Liver (tissue), 9 donors: ENCODE measurements around the gene CRADD. TPM values are rescaled to one million over a fixed set of nuclear protein-coding genes. Genes with fewer than 3 reads are reported as not detected.
A peak's percentile ranks its signal among the peaks of the same experiment; 100 is the strongest.

ENCODE experiments used
- DNase-seq: peaks from one replicate; pipeline ENCODE4 v3.0.0-alpha.2; 2017; ENCODE audit warnings: low spot score
- H3K27ac ChIP-seq, 2 donors: one replicate each; pipeline ENCODE4 v1.7.0; 2013; ENCODE audit warnings: inconsistent platforms in 2 of 2, low read length in 2 of 2, control low read depth in 1 of 2, low read depth in 1 of 2, mild to moderate bottlenecking in 1 of 2
- H3K27me3 ChIP-seq, 4 donors: one replicate each; pipeline versions ENCODE4 v1.6.1 to v1.7.0; 2013; ENCODE audit warnings: low read length in 3 of 4, inconsistent platforms in 1 of 4, mild to moderate bottlenecking in 1 of 4, moderate library complexity in 1 of 4; ENCODE audit not compliant: control insufficient read depth in 4 of 4, insufficient read depth in 4 of 4
- H3K36me3 ChIP-seq, 4 donors: one replicate each; pipeline versions ENCODE4 v1.6.1 to v1.7.0; 2013; ENCODE audit warnings: low read length in 3 of 4, mild to moderate bottlenecking in 3 of 4, low read depth in 1 of 4, moderate library complexity in 1 of 4; ENCODE audit not compliant: control insufficient read depth in 4 of 4, insufficient read depth in 3 of 4
- H3K4me1 ChIP-seq, 4 donors: one replicate each; pipeline versions ENCODE4 v1.6.1 to v1.7.0; 2013; ENCODE audit warnings: low read length in 3 of 4, mild to moderate bottlenecking in 3 of 4, moderate library complexity in 1 of 4; ENCODE audit not compliant: control insufficient read depth in 4 of 4, insufficient read depth in 4 of 4
- H3K4me3 ChIP-seq, 3 donors: one replicate each; pipeline versions ENCODE4 v1.6.1 to v1.7.0; 2013; ENCODE audit warnings: low read length in 3 of 3, control low read depth in 1 of 3, low read depth in 1 of 3, mild to moderate bottlenecking in 1 of 3
- H3K9ac ChIP-seq, 2 donors: one replicate each; pipeline ENCODE4 v1.7.0; 2013; ENCODE audit warnings: low read length in 2 of 2, mild to moderate bottlenecking in 2 of 2, moderate library complexity in 2 of 2, control low read depth in 1 of 2, low read depth in 1 of 2
- H3K9me3 ChIP-seq, 4 donors: one replicate each; pipeline versions ENCODE4 v1.6.1 to v1.7.0; 2013; ENCODE audit warnings: low read length in 3 of 4; ENCODE audit not compliant: control insufficient read depth in 4 of 4
- CTCF ChIP-seq: fragments of 150-350 bp; IDR thresholded peaks from 2 replicates; pipeline ENCODE4 v1.5.1; 2017; ENCODE audit warnings: improper control_type of control experiment, low read depth, low read length; ENCODE audit not compliant: missing input control
- EGR1 ChIP-seq, 2 donors: IDR thresholded peaks; 2 replicates each; pipeline ENCODE4 v1.6.1; 2016 to 2018; ENCODE audit warnings: antibody characterized with exemption in 2 of 2, low read depth in 2 of 2
- FOXA1 ChIP-seq: IDR thresholded peaks from 2 replicates; pipeline ENCODE4 v1.6.1; 2016; ENCODE audit warnings: antibody characterized with exemption
- FOXA2 ChIP-seq: IDR thresholded peaks from 2 replicates; pipeline ENCODE4 v1.6.1; 2016; ENCODE audit warnings: antibody characterized with exemption
- GABPA ChIP-seq, 2 donors: IDR thresholded peaks in 1 of 2; conservative IDR thresholded peaks in 1 of 2; 2 replicates each; pipeline ENCODE4 v1.6.1; 2016; ENCODE audit warnings: antibody characterized with exemption in 2 of 2, mild to moderate bottlenecking in 1 of 2, moderate library complexity in 1 of 2
- HNF4A ChIP-seq, 2 donors: conservative IDR thresholded peaks; 2 replicates each; pipeline ENCODE4 v1.6.1; 2016; ENCODE audit warnings: antibody characterized with exemption in 2 of 2, mild to moderate bottlenecking in 2 of 2
- HNF4G ChIP-seq: IDR thresholded peaks from 2 replicates; pipeline ENCODE4 v1.6.1; 2016; ENCODE audit warnings: antibody characterized with exemption
- JUND ChIP-seq, 2 donors: IDR thresholded peaks; 2 replicates each; pipeline ENCODE4 v1.6.1; 2016; ENCODE audit warnings: antibody characterized with exemption in 2 of 2
- MAX ChIP-seq: IDR thresholded peaks from 2 replicates; pipeline ENCODE4 v1.6.1; 2016; ENCODE audit warnings: antibody characterized with exemption
- NR2F2 ChIP-seq: IDR thresholded peaks from 2 replicates; pipeline ENCODE4 v1.6.1; 2016; ENCODE audit warnings: antibody characterized with exemption
- RAD21 ChIP-seq, 2 donors: IDR thresholded peaks; 2 replicates each; pipeline ENCODE4 v1.6.1; 2016; ENCODE audit warnings: antibody characterized with exemption in 2 of 2, mild to moderate bottlenecking in 2 of 2
- RXRA ChIP-seq, 2 donors: IDR thresholded peaks; 2 replicates each; pipeline ENCODE4 v1.6.1; 2017 to 2018; ENCODE audit warnings: antibody characterized with exemption in 2 of 2, mild to moderate bottlenecking in 1 of 2
- SP1 ChIP-seq: IDR thresholded peaks from 2 replicates; pipeline ENCODE4 v1.6.1; 2018; ENCODE audit warnings: antibody characterized with exemption, mild to moderate bottlenecking
- TAF1 ChIP-seq: conservative IDR thresholded peaks from 2 replicates; pipeline ENCODE4 v1.6.1; 2016; ENCODE audit warnings: antibody characterized with exemption, mild to moderate bottlenecking
- YY1 ChIP-seq: IDR thresholded peaks from 2 replicates; pipeline ENCODE4 v1.6.1; 2016; ENCODE audit warnings: antibody characterized with exemption, mild to moderate bottlenecking
- ZBTB33 ChIP-seq: IDR thresholded peaks from 2 replicates; pipeline ENCODE4 v1.6.1; 2016; ENCODE audit warnings: antibody characterized with exemption
- WGBS: extraction: QIAGEN DNeasy Blood & Tissue Kit; methylation state at CpG from one replicate; pipeline ENCODE4 v1.1.7; 2013; 5-methylcytosine and 5-hydroxymethylcytosine counted together
- polyA plus RNA-seq, 2 donors: library from polyadenylated mRNA; stranded (reverse) in 1 of 2; unstranded in 1 of 2; fragments of 200-250 nt in 1 of 2; fragments of >200 nt in 1 of 2; fragmentation: Nextera tagmentation in 1 of 2; extraction: Ambion mirVana in 1 of 2; gene quantifications; one replicate each; pipeline versions ENCODE4 v1.2.1 to v1.2.3, GENCODE V29; 2013 to 2015
- total RNA-seq, 2 donors: library from RNA; depleted of rRNA; stranded (reverse); fragments of >200 nt; gene quantifications; one replicate each; pipeline ENCODE4 v1.2.3, GENCODE V29; 2014
- TF ChIP-seq, protein P1 (sequence below): IDR thresholded peaks from 2 replicates; pipeline ENCODE4 v1.6.1; 2016; ENCODE audit warnings: antibody characterized with exemption
- donor health status: healthy.
- donor health status: healthy.
- donor health status: healthy.
- donor health status: healthy.
- donor health status: healthy.

CRADD gene
- total and polyA plus RNA-seq, 4 donors: 19.4 to 48.9 (median 29.6) TPM

DNA sequence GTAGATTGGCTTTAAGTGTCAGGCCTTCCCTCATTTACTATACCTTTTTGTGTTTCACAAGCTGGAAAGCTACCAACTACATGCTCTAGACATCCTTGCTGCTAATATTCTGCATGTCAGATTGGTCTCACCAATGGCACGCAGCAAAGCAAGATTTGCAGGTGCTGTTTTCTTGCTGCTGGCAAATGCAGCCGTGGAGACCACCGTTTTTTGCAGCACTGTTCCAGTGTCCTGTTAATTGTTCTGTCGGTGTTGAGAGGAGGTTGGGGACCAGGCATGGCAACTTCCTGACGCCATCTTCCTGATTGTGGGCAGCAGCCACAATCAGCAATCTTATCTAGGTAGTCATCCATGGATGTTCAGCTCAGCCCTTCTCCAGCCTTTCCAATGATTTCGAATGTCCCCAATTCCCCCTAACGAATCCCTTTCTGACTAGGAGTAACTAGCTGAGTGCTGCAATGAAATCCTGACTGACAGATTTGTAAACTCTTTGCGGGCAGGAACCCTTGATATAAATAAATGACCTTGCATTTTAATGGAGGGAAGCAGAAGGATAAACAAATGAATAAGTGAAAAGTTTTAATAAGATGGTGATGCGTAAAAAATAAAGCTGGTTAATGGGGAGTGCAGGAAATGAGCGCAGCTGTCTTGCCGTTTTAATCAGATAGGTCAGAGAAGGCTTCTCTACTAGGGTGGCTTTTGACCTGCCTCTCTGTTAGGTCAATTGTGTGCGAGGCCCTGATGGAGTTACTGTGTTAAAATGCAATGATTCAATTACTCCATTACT is 574 bp upstream of the CRADD start:
- peaks cover 1 to 30% (median 20%) of the 10 kb centered on the region in 4 donors for H3K4me1 ChIP-seq
- 50% methylated on average over 12 of the region's 12 CpGs for WGBS
- TF ChIP-seq RAD21 (IDR thresholded peaks at IDR 0.05): no peak
- no peak for TF ChIP-seq HNF4A (conservative IDR thresholded peaks at IDR 0.05)
- TF ChIP-seq, protein P1, sequence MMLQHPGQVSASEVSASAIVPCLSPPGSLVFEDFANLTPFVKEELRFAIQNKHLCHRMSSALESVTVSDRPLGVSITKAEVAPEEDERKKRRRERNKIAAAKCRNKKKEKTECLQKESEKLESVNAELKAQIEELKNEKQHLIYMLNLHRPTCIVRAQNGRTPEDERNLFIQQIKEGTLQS: no peak
- TF ChIP-seq SP1: no peak
- TF ChIP-seq YY1: no peak
- TF ChIP-seq RXRA (IDR thresholded peaks at IDR 0.05): no peak
- TF ChIP-seq EGR1 (IDR thresholded peaks at IDR 0.05; ENCODE audit: low read depth in 2 of 2): no peak
- TF ChIP-seq NR2F2: no peak
- no peak overlapping the region for H3K9ac ChIP-seq
- DNase-seq: no peak
- no peaks in the 10 kb centered on the region for H3K9me3 ChIP-seq
- H3K4me3 ChIP-seq: peak overlapping the region; percentile 67 to 97 (median 77)
- no peaks in the 10 kb centered on the region for H3K27me3 ChIP-seq
- H3K36me3 ChIP-seq: no peaks in the 10 kb centered on the region
- peak overlapping the region; percentile 96 to 99 for H3K27ac ChIP-seq

GRCh38 chr12:93678779-93679178 is 1.6 kb downstream of the CRADD start:
- Histone ChIP-seq H3K4me1 (peaks cover 0 to 30% (median 20%) of the 10 kb centered on the region in 4 donors), H3K36me3 (no peaks in the 10 kb centered on the region), H3K27ac (peak overlapping the region; percentile 96 to 99), H3K4me3 (peak overlapping the region in 2 of 3 donors; percentile 34 to 77), H3K27me3 (no peaks in the 10 kb centered on the region), H3K9me3 (no peaks in the 10 kb centered on the region), H3K9ac (no peak overlapping the region)
- TF ChIP-seq CTCF (no peak), NR2F2 (no peak)
- WGBS: 91% methylated on average over 5 of the region's 5 CpGs
- no peak for DNase-seq

GRCh38 chr12:93679308-93679925 is 2.2 kb downstream of the CRADD start:
- H3K9me3 ChIP-seq: no peaks in the 10 kb centered on the region
- WGBS: 47% methylated on average over 8 of the region's 8 CpGs
- H3K9ac ChIP-seq: no peak overlapping the region
- peaks cover 0 to 30% (median 20%) of the 10 kb centered on the region in 4 donors for H3K4me1 ChIP-seq
- DNase-seq: no peak
- no peak overlapping the region for H3K4me3 ChIP-seq
- no peaks in the 10 kb centered on the region for H3K36me3 ChIP-seq
- H3K27me3 ChIP-seq: no peaks in the 10 kb centered on the region
- peak overlapping the region; percentile 96 to 99 for H3K27ac ChIP-seq
- TF ChIP-seq CTCF (no peak), GABPA (IDR thresholded peaks at IDR 0.05 in 1 of 2, conservative IDR thresholded peaks at IDR 0.05 in 1 of 2) (peak in 1 of 2 donors; percentile 22), RXRA (IDR thresholded peaks at IDR 0.05) (peak in 1 of 2 donors; percentile 46), MAX (peak; percentile 44), ZBTB33 (no peak), TAF1 (no peak), HNF4A (conservative IDR thresholded peaks at IDR 0.05) (peak; percentile 72 to 78), HNF4G (peak; percentile 59), YY1 (peak; percentile 65), FOXA2 (no peak), JUND (IDR thresholded peaks at IDR 0.05) (no peak), FOXA1 (no peak)
- TF ChIP-seq, protein P1: no peak
